ENCODE measurements around the gene MAEL. TPM values are rescaled to one million over a fixed set of nuclear protein-coding genes. Genes with fewer than 3 reads are reported as not detected.

The MAEL gene
- total RNA-seq, 1 donor from 2014 or later: 0.11 TPM

- Histone ChIP-seq H3K27me3 (ENCODE audit: insufficient read depth, low read length) (peaks cover 63% of the 10 kb centered on the region), H3K79me2 (ENCODE audit: insufficient read depth, low read length) (no peaks in the 10 kb centered on the region), H3K27ac (ENCODE audit: low read depth, low read length) (no peak overlapping the region), H3K4me1 (ENCODE audit: insufficient read depth, low read length) (no peaks in the 10 kb centered on the region), H2AFZ (ENCODE audit: low read depth, low read length) (no peak overlapping the region), H3K4me3 (ENCODE audit: insufficient read depth, low read depth, low read length) (no peak overlapping the region), H4K20me1 (ENCODE audit: insufficient read depth, low read length) (no peaks in the 10 kb centered on the region), H3K9ac (ENCODE audit: low read length) (no peak overlapping the region), H3K9me3 (ENCODE audit: insufficient read depth, low read depth, low read length) (no peaks in the 10 kb centered on the region), H3K4me2 (ENCODE audit: low read length) (no peak overlapping the region), H3K36me3 (ENCODE audit: insufficient read depth, low read length) (no peaks in the 10 kb centered on the region)
- Mint-ChIP-seq H3K36me3 (ENCODE audit: low read depth, unreplicated experiment) (peaks cover 2% of the 10 kb centered on the region), H3K4me3 (ENCODE audit: unreplicated experiment) (no peak overlapping the region), H3K4me1 (ENCODE audit: low read depth, unreplicated experiment) (peaks cover 14% of the 10 kb centered on the region), H3K27me3 (ENCODE audit: low read depth, unreplicated experiment) (peaks cover 44% of the 10 kb centered on the region), H3K9me3 (ENCODE audit: unreplicated experiment) (peaks cover 5% of the 10 kb centered on the region), H3K27ac (ENCODE audit: unreplicated experiment) (no peak overlapping the region)
- no peak for TF ChIP-seq EZH2 (IDR thresholded peaks at IDR 0.05; ENCODE audit: insufficient read depth, low read length)
- TF ChIP-seq, protein P1, sequence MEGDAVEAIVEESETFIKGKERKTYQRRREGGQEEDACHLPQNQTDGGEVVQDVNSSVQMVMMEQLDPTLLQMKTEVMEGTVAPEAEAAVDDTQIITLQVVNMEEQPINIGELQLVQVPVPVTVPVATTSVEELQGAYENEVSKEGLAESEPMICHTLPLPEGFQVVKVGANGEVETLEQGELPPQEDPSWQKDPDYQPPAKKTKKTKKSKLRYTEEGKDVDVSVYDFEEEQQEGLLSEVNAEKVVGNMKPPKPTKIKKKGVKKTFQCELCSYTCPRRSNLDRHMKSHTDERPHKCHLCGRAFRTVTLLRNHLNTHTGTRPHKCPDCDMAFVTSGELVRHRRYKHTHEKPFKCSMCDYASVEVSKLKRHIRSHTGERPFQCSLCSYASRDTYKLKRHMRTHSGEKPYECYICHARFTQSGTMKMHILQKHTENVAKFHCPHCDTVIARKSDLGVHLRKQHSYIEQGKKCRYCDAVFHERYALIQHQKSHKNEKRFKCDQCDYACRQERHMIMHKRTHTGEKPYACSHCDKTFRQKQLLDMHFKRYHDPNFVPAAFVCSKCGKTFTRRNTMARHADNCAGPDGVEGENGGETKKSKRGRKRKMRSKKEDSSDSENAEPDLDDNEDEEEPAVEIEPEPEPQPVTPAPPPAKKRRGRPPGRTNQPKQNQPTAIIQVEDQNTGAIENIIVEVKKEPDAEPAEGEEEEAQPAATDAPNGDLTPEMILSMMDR (IDR thresholded peaks at IDR 0.05; ENCODE audit: insufficient read depth, low read depth, low read length): no peak
- DNase-seq (ENCODE audit: low read depth) (no peak), FAIRE-seq (no peak)
These were observed 19.9 kb upstream of the MAEL start for GRCh38 chr1:166969074-166969677.

GRCh38 chr1:166971252-166971651 is 17.8 kb upstream of the MAEL start:
- no peaks in the 10 kb centered on the region for H3K36me3 ChIP-seq (ENCODE audit: insufficient read depth, low read length)
- H3K4me1 ChIP-seq (ENCODE audit: insufficient read depth, low read length): no peaks in the 10 kb centered on the region
- H3K36me3 Mint-ChIP-seq (ENCODE audit: low read depth, unreplicated experiment): peaks cover 2% of the 10 kb centered on the region
- H2AFZ ChIP-seq (ENCODE audit: low read depth, low read length): no peak overlapping the region
- H4K20me1 ChIP-seq (ENCODE audit: insufficient read depth, low read length): no peaks in the 10 kb centered on the region
- FAIRE-seq (no peak), DNase-seq (ENCODE audit: low read depth) (no peak)
- peaks cover 69% of the 10 kb centered on the region for H3K27me3 ChIP-seq (ENCODE audit: insufficient read depth, low read length)
- H3K4me1 Mint-ChIP-seq (ENCODE audit: low read depth, unreplicated experiment): peaks cover 24% of the 10 kb centered on the region
- no peak overlapping the region for H3K27ac ChIP-seq (ENCODE audit: low read depth, low read length)
- peaks cover 54% of the 10 kb centered on the region for H3K27me3 Mint-ChIP-seq (ENCODE audit: low read depth, unreplicated experiment)
- no peak overlapping the region for H3K4me3 ChIP-seq (ENCODE audit: insufficient read depth, low read depth, low read length)
- H3K9ac ChIP-seq (ENCODE audit: low read length): no peak overlapping the region
- H3K79me2 ChIP-seq (ENCODE audit: insufficient read depth, low read length): no peaks in the 10 kb centered on the region
- no peak overlapping the region for H3K4me3 Mint-ChIP-seq (ENCODE audit: unreplicated experiment)
- H3K9me3 ChIP-seq (ENCODE audit: insufficient read depth, low read depth, low read length): no peaks in the 10 kb centered on the region
- peaks cover 5% of the 10 kb centered on the region for H3K9me3 Mint-ChIP-seq (ENCODE audit: unreplicated experiment)
- no peak overlapping the region for H3K4me2 ChIP-seq (ENCODE audit: low read length)
- TF ChIP-seq, protein P1 (IDR thresholded peaks at IDR 0.05; ENCODE audit: insufficient read depth, low read depth, low read length): no peak
- no peak overlapping the region for H3K27ac Mint-ChIP-seq (ENCODE audit: unreplicated experiment)

DNA sequence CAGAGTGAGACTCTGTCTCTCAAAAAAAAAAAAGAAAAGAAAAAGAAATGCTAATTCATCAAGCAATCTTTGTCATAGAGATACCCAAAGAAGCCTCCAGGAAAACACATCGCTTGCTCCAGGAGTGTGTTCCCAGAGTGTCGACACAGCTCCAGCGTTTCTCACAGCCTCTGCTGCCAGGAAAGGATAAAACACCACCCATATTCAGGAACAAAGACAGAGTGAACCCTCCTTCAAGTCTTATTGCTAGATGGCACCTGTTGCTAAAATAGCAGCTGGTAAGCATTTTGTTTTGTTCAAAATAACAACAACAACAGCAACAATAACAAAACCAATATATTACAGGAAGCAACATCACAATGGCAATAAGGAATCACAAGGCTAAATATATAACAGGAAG is 16.9 kb upstream of the MAEL start:
- Mint-ChIP-seq H3K4me3 (ENCODE audit: unreplicated experiment) (no peak overlapping the region), H3K27me3 (ENCODE audit: low read depth, unreplicated experiment) (peaks cover 54% of the 10 kb centered on the region), H3K27ac (ENCODE audit: unreplicated experiment) (no peak overlapping the region), H3K9me3 (ENCODE audit: unreplicated experiment) (peaks cover 2% of the 10 kb centered on the region), H3K36me3 (ENCODE audit: low read depth, unreplicated experiment) (peaks cover 2% of the 10 kb centered on the region), H3K4me1 (ENCODE audit: low read depth, unreplicated experiment) (peaks cover 26% of the 10 kb centered on the region)
- Histone ChIP-seq H3K4me2 (ENCODE audit: low read length) (no peak overlapping the region), H3K27me3 (ENCODE audit: insufficient read depth, low read length) (peaks cover 68% of the 10 kb centered on the region), H3K9ac (ENCODE audit: low read length) (no peak overlapping the region), H4K20me1 (ENCODE audit: insufficient read depth, low read length) (no peaks in the 10 kb centered on the region), H3K27ac (ENCODE audit: low read depth, low read length) (no peak overlapping the region), H3K4me3 (ENCODE audit: insufficient read depth, low read depth, low read length) (no peak overlapping the region), H2AFZ (ENCODE audit: low read depth, low read length) (no peak overlapping the region), H3K4me1 (ENCODE audit: insufficient read depth, low read length) (no peaks in the 10 kb centered on the region), H3K9me3 (ENCODE audit: insufficient read depth, low read depth, low read length) (no peaks in the 10 kb centered on the region), H3K36me3 (ENCODE audit: insufficient read depth, low read length) (no peaks in the 10 kb centered on the region), H3K79me2 (ENCODE audit: insufficient read depth, low read length) (no peaks in the 10 kb centered on the region)
- FAIRE-seq: no peak
- TF ChIP-seq EZH2 (IDR thresholded peaks at IDR 0.05; ENCODE audit: insufficient read depth, low read length): no peak
- DNase-seq (ENCODE audit: low read depth): no peak

All from astrocyte (in vitro differentiated cells and primary cell).